ENCODE results near the gene TTF2. TPM values are rescaled to one million over a fixed set of nuclear protein-coding genes. Genes with fewer than 3 reads are reported as not detected.

TTF2 gene
- total RNA-seq, 2 donors from 2014 or later, result 87.0 to 151 TPM

DNA sequence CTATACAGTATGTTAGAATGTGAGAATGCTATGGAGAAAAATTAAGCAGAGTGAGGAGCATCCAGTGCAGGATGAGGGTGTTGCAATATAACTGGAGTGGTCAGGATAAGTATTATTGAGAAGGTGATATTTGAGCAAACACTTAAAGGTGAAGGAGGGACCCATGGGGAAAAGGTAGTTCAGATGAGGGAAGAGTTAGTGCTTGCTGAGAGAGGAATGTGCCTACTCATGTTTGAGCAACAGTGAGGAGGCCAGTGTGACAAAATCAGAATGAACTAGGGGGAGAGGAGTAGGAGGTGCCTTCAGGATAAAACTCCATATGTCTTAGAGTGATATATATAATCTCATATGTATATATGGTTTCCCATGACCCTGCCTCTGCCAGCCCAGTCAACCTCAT lies 67.7 kb downstream of the TTF2 start:
- ATAC-seq (no peak), DNase-seq (ENCODE audit: low spot score) (no peak)
- Mint-ChIP-seq H3K27ac (no peak overlapping the region), H3K9me3 (no peaks in the 10 kb centered on the region), H3K36me3 (no peaks in the 10 kb centered on the region), H3K4me3 (no peak overlapping the region), H3K27me3 (peaks cover under 1 to 11% of the 10 kb centered on the region in 2 donors), H3K4me1 (ENCODE audit: low read depth in 2 of 2) (peaks cover 0 to under 1% of the 10 kb centered on the region in 2 donors)

DNA sequence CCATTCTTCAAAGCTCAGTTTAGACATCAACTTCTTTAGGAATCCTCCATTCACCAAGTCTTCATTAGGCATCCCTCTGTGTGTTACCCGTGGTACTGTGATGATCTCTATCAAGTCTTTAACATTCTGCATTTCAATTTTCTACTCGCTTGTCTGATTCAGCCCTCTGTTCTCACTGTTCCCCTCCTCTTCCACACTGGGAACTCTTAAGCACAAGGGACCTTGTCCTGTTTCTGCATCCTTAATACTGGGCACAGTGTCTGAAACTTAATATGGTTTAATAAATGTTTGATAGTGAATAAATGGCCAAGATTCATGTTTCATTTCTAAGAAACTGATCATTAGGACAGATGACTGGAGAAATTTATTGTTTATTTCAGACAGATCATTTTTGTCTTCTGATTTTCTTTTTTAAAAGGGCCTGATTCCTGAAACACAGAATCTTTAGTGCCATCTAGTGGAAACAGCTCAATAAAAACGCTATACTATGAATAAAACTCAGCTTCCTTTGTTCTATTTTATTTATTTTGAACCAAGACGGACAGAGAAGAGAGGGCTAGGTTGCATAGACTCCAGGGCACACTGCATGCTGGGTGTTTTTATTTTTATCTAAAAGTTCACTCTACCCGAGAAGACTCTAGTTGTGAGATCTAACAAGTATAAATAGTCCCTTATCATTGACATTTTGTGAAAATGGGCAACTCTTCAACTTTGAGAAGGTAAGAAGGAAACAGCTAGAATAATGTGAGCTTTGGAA lies 68.4 kb downstream of the TTF2 start:
- H3K36me3 Mint-ChIP-seq, result no peaks in the 10 kb centered on the region
- DNase-seq (ENCODE audit: low spot score) (no peak), ATAC-seq (no peak)
- no peaks in the 10 kb centered on the region for H3K4me1 Mint-ChIP-seq (ENCODE audit: low read depth in 2 of 2)
- H3K9me3 Mint-ChIP-seq, result no peaks in the 10 kb centered on the region
- H3K27ac Mint-ChIP-seq, result no peak overlapping the region
- no peak overlapping the region for H3K4me3 Mint-ChIP-seq
- peaks cover 7 to 14% of the 10 kb centered on the region in 2 donors for H3K27me3 Mint-ChIP-seq

DNA sequence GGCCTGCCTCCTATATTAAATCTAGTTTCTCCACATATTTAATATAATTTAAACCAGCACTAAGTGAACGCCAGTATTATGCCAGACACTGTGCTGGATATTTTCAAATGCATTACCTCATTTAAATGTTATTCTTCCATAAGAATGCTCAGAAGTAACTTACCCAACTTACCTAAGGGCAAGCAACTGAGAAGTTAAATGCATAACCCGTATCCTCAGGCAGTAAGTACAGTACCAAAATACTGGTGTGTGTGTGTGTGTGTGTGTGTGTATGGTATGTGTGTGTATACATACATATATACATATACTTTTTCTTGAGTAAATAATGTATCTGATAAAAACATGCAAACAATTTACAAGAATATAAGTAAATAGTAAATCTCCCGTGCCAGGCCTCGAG lies 70.4 kb downstream of the TTF2 start:
- H3K27me3 Mint-ChIP-seq, result peaks cover 18 to 25% of the 10 kb centered on the region in 2 donors
- DNase-seq (ENCODE audit: low spot score) (no peak), ATAC-seq (no peak)
- no peaks in the 10 kb centered on the region for H3K36me3 Mint-ChIP-seq
- H3K27ac Mint-ChIP-seq, result no peak overlapping the region
- H3K4me3 Mint-ChIP-seq, result no peak overlapping the region
- no peaks in the 10 kb centered on the region for H3K9me3 Mint-ChIP-seq
- H3K4me1 Mint-ChIP-seq (ENCODE audit: low read depth in 2 of 2), result no peaks in the 10 kb centered on the region

DNA sequence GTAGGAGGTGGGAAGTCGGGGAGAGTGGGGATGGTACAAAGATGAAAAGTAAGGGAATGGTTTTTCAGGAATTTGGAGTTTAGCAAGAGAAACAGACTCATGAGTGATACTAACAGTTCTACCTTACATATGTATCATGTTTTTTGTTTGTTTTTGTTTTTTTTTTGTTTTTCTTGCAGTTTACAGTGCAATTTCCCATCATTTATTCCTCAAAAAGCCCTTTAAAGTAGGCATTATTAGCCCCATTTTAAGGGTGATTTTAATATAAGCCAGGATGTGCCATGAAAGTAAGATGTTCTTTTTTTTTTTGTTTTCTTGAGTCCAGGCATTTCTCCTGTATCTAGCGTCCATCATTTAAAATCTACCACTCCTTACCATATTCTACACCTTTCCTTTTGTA lies 75.2 kb downstream of the TTF2 start:
- Mint-ChIP-seq H3K4me1 (ENCODE audit: low read depth in 2 of 2) (no peaks in the 10 kb centered on the region), H3K9me3 (no peaks in the 10 kb centered on the region), H3K4me3 (no peak overlapping the region), H3K27ac (no peak overlapping the region), H3K27me3 (peaks cover 19 to 26% of the 10 kb centered on the region in 2 donors), H3K36me3 (no peaks in the 10 kb centered on the region)
- DNase-seq (ENCODE audit: low spot score) (no peak), ATAC-seq (no peak)

DNA sequence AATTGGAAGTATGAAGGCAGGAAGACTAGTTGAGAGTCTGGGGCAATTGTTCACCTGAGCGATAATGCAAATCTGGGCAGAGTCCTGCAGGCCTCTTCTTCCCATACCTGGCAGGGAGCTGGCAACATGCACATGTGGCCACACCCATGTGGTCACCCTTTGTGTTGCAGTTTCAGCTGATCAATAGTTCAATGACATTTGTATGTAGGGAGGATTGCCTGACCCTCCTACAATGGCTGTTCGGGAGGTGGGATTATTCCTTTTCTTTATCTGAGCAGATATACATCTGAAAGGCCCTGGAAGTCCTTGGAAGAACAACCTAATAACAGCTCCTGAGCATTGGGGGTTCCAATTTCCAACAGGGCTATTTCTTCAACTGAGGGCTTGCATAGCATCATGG lies 76.6 kb downstream of the TTF2 start:
- Mint-ChIP-seq H3K4me1 (ENCODE audit: low read depth in 2 of 2) (no peaks in the 10 kb centered on the region), H3K9me3 (no peaks in the 10 kb centered on the region), H3K36me3 (no peaks in the 10 kb centered on the region), H3K4me3 (no peak overlapping the region), H3K27me3 (peaks cover 19 to 26% of the 10 kb centered on the region in 2 donors), H3K27ac (no peak overlapping the region)
- no peak for DNase-seq (ENCODE audit: low spot score)
- ATAC-seq, result no peak

DNA sequence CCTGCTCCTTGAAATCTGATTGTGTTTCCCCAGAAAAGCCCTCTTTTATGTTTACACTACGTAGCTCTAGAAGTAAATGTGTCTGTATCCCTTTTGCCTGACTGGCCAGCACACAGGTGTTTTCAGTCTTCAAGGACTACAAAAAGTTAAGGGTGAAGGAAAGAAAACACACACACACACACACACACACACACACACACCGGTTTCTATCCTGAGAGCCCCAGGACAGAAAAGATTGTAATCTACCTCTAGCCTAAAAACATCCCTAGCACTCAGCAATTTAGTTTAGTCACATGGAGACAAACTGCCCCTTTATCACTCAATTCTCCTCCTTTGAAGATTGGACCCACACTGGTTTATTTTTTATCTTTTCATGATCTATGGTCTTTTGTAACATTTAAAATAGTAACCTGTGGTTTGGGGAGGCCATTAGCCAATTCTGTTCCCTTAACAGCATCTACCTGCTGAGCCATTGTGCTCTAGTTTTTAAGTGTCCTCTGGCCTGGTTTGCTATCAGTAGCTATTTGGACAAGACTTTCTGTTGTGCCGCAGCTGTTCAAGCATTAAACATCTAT lies 77.2 kb downstream of the TTF2 start:
- Mint-ChIP-seq H3K27ac (no peak overlapping the region), H3K4me1 (ENCODE audit: low read depth in 2 of 2) (no peaks in the 10 kb centered on the region), H3K9me3 (no peaks in the 10 kb centered on the region), H3K4me3 (no peak overlapping the region), H3K36me3 (no peaks in the 10 kb centered on the region), H3K27me3 (peaks cover 17 to 26% of the 10 kb centered on the region in 2 donors)
- ATAC-seq, result no peak
- DNase-seq (ENCODE audit: low spot score), result no peak

DNA sequence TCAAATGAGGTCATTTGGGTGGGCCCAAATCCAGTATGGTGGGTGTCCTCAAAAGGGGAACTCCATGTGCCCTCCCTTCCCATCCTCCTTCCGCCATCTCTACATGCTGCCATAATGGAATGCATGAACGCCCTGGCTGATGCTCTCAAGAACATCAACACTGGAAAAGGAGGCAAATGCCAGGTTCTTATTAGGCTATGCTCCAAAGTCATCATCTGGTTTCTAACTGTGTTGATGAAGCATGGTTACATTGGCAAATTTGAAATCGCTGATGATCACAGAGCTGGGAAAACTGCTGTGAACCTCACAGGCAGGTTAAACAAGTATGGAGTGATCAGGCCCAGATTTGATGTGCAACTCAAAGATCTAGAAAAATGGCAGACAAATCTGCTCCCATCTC lies 78.0 kb downstream of the TTF2 start:
- ATAC-seq (no peak), DNase-seq (ENCODE audit: low spot score) (no peak)
- H3K9me3 Mint-ChIP-seq, result no peaks in the 10 kb centered on the region
- no peaks in the 10 kb centered on the region for H3K4me1 Mint-ChIP-seq (ENCODE audit: low read depth in 2 of 2)
- no peak overlapping the region for H3K27ac Mint-ChIP-seq
- H3K27me3 Mint-ChIP-seq, result peaks cover 16 to 22% of the 10 kb centered on the region in 2 donors
- H3K36me3 Mint-ChIP-seq, result no peaks in the 10 kb centered on the region
- H3K4me3 Mint-ChIP-seq, result no peak overlapping the region

DNA sequence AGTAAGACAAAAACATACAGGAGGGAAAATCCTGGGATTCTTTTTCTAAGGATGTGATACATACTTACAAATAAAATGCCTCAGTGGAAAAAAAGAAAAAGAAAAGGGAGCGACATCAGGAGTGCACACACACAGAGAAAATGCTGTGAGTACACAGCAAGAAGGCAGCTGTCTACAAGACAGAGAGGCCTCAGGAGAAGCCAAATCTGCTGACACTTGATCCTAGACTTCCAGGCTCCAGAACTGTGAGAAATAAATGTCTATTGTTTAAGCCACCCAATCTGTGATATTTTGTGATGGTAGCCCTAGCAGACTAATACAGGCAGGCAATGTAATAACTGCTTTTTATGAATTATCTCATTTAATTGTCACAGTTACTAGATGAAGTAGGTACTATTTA lies 78.4 kb downstream of the TTF2 start:
- Mint-ChIP-seq H3K36me3 (no peaks in the 10 kb centered on the region), H3K27me3 (peaks cover 12 to 18% of the 10 kb centered on the region in 2 donors), H3K4me1 (ENCODE audit: low read depth in 2 of 2) (no peaks in the 10 kb centered on the region), H3K4me3 (no peak overlapping the region), H3K27ac (no peak overlapping the region), H3K9me3 (no peaks in the 10 kb centered on the region)
- DNase-seq (ENCODE audit: low spot score), result no peak
- ATAC-seq, result no peak

DNA sequence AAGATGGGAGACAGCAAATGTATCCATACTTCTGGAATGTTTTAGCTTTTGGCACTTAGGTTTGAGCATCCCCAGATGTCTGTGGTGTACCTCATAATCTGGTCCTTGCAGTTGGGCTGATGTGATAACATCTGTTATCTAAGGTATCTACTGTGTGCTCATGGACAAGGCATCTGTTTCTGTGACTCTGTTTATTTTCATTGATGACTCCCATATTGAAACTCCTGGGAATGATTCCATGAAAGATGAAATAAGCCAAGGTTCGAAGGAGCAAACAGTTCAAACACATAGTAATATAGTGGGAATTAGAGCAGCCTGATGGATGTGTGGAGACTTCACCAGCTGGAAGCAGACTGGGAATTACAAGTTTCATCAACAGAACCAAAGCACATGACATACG lies 82.1 kb downstream of the TTF2 start:
- no peak for ATAC-seq
- Mint-ChIP-seq H3K9me3 (no peaks in the 10 kb centered on the region), H3K4me3 (no peak overlapping the region), H3K4me1 (ENCODE audit: low read depth in 2 of 2) (no peaks in the 10 kb centered on the region), H3K27ac (no peak overlapping the region), H3K36me3 (no peaks in the 10 kb centered on the region), H3K27me3 (peaks cover 14% of the 10 kb centered on the region in 2 donors)
- DNase-seq (ENCODE audit: low spot score), result no peak

DNA sequence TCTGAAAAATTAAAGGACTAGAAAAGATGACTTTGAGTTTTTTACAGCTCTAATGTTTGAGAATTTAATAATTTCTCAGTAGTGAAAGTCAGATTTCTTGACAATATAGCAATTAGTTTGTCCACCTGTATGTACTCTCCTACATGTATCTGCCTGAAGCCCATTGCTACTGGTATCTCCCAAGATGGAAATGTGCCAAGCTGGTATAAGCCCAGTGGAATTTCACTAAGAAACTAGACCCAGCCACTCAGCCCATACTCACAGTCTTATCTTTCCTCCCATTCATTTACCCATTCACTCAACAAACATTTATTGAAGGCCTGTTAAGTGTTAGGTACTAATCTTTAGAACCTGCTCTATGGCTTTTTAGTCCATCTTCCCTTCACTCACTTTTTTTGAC lies 83.0 kb downstream of the TTF2 start:
- H3K9me3 Mint-ChIP-seq, result no peaks in the 10 kb centered on the region
- H3K36me3 Mint-ChIP-seq, result no peaks in the 10 kb centered on the region
- H3K27ac Mint-ChIP-seq, result no peak overlapping the region
- H3K27me3 Mint-ChIP-seq, result peaks cover 16 to 17% of the 10 kb centered on the region in 2 donors
- no peaks in the 10 kb centered on the region for H3K4me1 Mint-ChIP-seq (ENCODE audit: low read depth in 2 of 2)
- DNase-seq (ENCODE audit: low spot score) (no peak), ATAC-seq (no peak)
- no peak overlapping the region for H3K4me3 Mint-ChIP-seq

DNA sequence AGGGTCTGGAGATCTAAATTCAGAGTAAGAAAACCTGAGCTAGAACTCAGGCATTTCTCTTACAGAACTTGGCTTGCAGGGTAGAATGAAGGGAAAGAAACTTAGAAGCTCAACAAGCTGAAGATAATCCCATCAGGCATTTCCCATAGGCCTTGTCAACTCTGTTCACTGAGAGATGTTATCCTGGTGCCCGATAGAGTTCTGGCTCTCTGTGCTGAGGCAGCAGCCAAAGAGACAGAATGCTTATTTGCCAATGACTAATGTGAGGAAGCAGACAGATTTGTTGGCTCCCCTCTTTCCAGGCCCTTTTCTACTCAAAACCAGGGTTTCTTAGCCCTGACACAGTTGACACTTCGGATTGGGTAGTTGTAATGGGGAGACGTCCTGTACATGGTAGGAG lies 83.7 kb downstream of the TTF2 start:
- ATAC-seq, result no peak
- Mint-ChIP-seq H3K9me3 (no peaks in the 10 kb centered on the region), H3K27me3 (peaks cover 15 to 17% of the 10 kb centered on the region in 2 donors), H3K4me3 (no peak overlapping the region), H3K36me3 (no peaks in the 10 kb centered on the region), H3K4me1 (ENCODE audit: low read depth in 2 of 2) (no peaks in the 10 kb centered on the region), H3K27ac (no peak overlapping the region)
- DNase-seq (ENCODE audit: low spot score), result no peak

DNA sequence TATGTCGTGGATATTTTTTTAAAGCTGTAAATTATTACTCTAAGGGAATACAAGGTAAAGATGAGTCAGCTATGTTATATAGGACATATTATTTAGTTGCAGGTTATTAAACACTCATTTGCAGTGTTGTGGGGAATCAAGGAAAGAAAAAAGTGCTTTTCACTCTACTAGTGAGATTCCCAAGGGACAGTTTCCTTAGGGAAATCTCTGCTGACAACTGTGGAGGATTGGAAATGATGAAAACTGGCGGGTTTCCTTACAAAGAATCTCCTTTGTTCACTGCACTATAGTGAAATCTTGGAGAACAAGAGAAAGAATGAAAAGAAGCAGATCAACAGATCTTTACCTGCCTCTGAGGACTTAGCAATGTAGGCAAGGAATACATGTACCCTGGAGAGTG lies 85.9 kb downstream of the TTF2 start:
- DNase-seq (ENCODE audit: low spot score), result no peak
- peaks cover 18 to 24% of the 10 kb centered on the region in 2 donors for H3K27me3 Mint-ChIP-seq
- H3K36me3 Mint-ChIP-seq, result no peaks in the 10 kb centered on the region
- H3K27ac Mint-ChIP-seq, result no peak overlapping the region
- H3K4me1 Mint-ChIP-seq (ENCODE audit: low read depth in 2 of 2), result no peaks in the 10 kb centered on the region
- H3K9me3 Mint-ChIP-seq, result no peaks in the 10 kb centered on the region
- no peak overlapping the region for H3K4me3 Mint-ChIP-seq
- no peak for ATAC-seq

DNA sequence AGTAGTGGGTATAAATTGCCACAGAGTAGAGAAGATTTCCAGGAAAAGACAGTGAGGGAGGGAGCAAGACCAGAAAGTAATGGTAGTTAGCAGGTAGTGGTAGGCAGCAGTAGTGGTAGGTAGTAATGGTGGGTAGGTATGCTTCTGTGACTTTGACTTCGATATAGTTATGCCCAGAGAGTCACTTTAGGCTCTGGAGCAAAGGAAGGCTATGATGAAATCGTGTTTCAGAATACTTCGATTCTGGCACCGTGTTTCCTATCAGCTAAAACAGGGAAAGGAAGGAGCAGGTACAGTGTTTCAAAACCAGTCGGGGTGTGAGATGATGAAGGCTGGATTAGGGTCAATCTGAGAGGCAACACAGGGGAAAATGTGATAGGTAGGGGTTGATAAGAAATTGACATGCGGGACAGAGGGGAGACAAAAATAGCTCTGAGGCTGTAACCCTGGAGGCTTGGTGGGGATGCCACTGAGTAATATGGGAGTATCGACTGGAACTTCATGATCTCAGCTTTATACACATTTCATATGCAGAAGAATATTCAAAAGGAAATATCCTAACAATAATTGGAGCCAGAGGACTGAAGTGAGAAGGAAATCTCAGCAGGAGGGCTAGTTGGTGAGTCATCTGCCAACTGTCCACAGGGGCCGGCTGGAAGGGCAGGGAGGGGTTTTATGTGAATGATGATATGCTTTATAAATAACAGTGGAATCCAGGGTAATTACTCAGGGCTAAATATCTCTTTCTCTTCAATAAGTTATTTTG lies 86.6 kb downstream of the TTF2 start:
- no peak for ATAC-seq
- H3K4me3 Mint-ChIP-seq, result no peak overlapping the region
- peaks cover 18 to 24% of the 10 kb centered on the region in 2 donors for H3K27me3 Mint-ChIP-seq
- no peaks in the 10 kb centered on the region for H3K36me3 Mint-ChIP-seq
- DNase-seq (ENCODE audit: low spot score), result no peak
- H3K27ac Mint-ChIP-seq, result no peak overlapping the region
- no peaks in the 10 kb centered on the region for H3K9me3 Mint-ChIP-seq
- H3K4me1 Mint-ChIP-seq (ENCODE audit: low read depth in 2 of 2), result no peaks in the 10 kb centered on the region

DNA sequence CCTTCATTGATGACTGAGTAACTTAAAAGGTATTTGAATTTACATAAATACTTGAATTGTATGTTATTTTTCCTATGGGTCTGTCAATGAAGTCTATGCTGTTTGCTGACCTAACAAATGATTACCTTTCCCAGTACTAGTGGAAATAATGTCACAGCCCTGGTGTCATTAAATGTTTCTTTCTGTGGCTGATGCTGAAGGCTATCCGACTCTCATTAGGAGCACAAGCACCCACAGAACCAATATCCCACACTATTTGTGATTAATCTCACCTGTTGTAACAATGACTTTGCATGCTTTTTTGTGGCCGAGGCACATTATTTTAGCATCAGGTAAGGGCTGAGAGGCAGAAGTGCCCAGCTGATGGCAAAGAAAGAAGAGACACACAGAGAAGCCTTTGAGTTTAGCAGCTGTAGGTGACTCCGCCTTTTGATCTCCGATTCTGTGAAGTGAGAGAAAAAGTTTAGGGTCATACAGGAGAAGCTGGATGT lies 87.3 kb downstream of the TTF2 start:
- Mint-ChIP-seq H3K36me3 (no peaks in the 10 kb centered on the region), H3K4me3 (no peak overlapping the region), H3K27ac (no peak overlapping the region), H3K9me3 (no peaks in the 10 kb centered on the region), H3K4me1 (ENCODE audit: low read depth in 2 of 2) (no peaks in the 10 kb centered on the region), H3K27me3 (peaks cover 18 to 24% of the 10 kb centered on the region in 2 donors)
- DNase-seq (ENCODE audit: low spot score), result no peak
- no peak for ATAC-seq

Measured in natural killer cell treated with Interleukin-12 subunit alpha and Interleukin-12 subunit beta and Interleukin-15 and Interleukin-18, amount 100 ng/mL, for 72 hours (primary cell).